Chondrocyte (in vitro differentiated cells): ENCODE data around the gene FRMD3. TPM values are rescaled to one million over a fixed set of nuclear protein-coding genes. Genes with fewer than 3 reads are reported as not detected.

ENCODE experiments used
- DNase-seq: peaks from one replicate; pipeline ENCODE4 v3.0.0; 2021; ENCODE audit warnings: mixed read lengths, low spot score
- H3K27ac Mint-ChIP-seq: one replicate; pipeline ENCODE4 v1.8.0; 2021; ENCODE audit warnings: mild to moderate bottlenecking, moderate library complexity, mixed read lengths; ENCODE audit not compliant: unreplicated experiment
- H3K27me3 Mint-ChIP-seq: 2 replicates; pipeline ENCODE4 v1.8.0; 2021; ENCODE audit warnings: low read depth, mixed read lengths
- H3K36me3 Mint-ChIP-seq: 2 replicates; pipeline ENCODE4 v1.8.0; 2021; ENCODE audit warnings: low read depth, mixed read lengths
- H3K4me1 Mint-ChIP-seq: 2 replicates; pipeline ENCODE4 v1.8.0; 2021; ENCODE audit warnings: low read depth, mild to moderate bottlenecking, mixed read lengths
- H3K4me3 Mint-ChIP-seq: one replicate; pipeline ENCODE4 v1.8.0; 2021; ENCODE audit warnings: mild to moderate bottlenecking, moderate library complexity, mixed read lengths; ENCODE audit not compliant: unreplicated experiment
- H3K9me3 Mint-ChIP-seq: 2 replicates; pipeline ENCODE4 v1.8.0; 2021; ENCODE audit warnings: low read depth, mixed read lengths
- total RNA-seq: library from RNA; stranded (reverse); gene quantifications from 3 replicates; pipeline ENCODE4 v1.2.1, GENCODE V29; 2021
- TF ChIP-seq, protein P1 (sequence below): fragments of 200-600 bp; sonication (generic); IDR thresholded peaks from 2 replicates; pipeline ENCODE4 v1.5.0; 2021; ENCODE audit warnings: antibody characterized with exemption, mild to moderate bottlenecking, moderate library complexity

The FRMD3 gene
- total RNA-seq, 1 donor from 2014 or later, result 1.1 TPM

DNA sequence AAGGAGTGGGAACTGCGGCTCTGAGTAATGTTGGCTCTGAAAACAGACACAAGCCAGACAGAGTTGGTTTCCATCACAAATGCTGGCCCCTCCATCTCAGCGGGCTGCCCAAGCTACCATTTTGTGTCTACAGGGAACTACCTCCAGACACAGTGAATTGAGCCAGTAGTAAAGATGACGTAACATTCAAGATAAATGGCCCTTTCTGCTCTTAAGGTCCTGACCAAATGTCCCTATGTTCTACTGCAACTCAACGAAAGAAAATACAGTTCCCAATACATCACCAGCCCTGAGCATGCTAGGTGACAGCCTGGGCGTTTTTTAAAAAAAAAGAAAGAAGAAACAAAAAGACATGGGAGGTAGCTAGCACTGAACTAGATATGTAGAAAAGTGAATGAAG lies 247.5 kb downstream of the FRMD3 start:
- TF ChIP-seq, protein P1, sequence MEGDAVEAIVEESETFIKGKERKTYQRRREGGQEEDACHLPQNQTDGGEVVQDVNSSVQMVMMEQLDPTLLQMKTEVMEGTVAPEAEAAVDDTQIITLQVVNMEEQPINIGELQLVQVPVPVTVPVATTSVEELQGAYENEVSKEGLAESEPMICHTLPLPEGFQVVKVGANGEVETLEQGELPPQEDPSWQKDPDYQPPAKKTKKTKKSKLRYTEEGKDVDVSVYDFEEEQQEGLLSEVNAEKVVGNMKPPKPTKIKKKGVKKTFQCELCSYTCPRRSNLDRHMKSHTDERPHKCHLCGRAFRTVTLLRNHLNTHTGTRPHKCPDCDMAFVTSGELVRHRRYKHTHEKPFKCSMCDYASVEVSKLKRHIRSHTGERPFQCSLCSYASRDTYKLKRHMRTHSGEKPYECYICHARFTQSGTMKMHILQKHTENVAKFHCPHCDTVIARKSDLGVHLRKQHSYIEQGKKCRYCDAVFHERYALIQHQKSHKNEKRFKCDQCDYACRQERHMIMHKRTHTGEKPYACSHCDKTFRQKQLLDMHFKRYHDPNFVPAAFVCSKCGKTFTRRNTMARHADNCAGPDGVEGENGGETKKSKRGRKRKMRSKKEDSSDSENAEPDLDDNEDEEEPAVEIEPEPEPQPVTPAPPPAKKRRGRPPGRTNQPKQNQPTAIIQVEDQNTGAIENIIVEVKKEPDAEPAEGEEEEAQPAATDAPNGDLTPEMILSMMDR, result no peak
- Mint-ChIP-seq H3K27me3 (peaks cover 2% of the 10 kb centered on the region), H3K27ac (no peak overlapping the region), H3K4me1 (no peaks in the 10 kb centered on the region), H3K4me3 (no peak overlapping the region), H3K9me3 (no peaks in the 10 kb centered on the region), H3K36me3 (peaks cover 3% of the 10 kb centered on the region)
- DNase-seq, result no peak

DNA sequence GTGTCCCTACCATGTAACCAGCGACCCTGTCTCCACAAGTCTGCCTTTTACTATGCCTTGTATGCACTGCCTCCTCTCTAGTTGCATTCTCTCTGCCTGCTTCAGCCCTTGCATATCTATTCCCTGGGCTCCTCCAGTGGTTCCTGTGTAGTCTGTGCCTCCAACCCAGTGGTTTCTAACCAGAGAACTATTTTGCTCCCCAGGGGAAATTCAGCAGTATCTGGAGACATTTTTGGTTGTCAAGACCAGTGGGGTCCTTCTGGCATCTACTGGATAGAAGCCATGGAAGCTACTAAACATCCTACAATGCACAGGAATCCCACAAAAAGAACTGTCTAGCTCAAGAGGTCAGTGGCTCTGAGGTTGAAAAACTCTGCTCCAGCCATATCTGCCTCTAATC lies 251.2 kb downstream of the FRMD3 start:
- Mint-ChIP-seq H3K4me3 (no peak overlapping the region), H3K27ac (no peak overlapping the region), H3K9me3 (no peaks in the 10 kb centered on the region), H3K4me1 (peaks cover 4% of the 10 kb centered on the region), H3K36me3 (peaks cover 3% of the 10 kb centered on the region), H3K27me3 (peaks cover 2% of the 10 kb centered on the region)
- no peak for DNase-seq
- TF ChIP-seq, protein P1, result no peak

DNA sequence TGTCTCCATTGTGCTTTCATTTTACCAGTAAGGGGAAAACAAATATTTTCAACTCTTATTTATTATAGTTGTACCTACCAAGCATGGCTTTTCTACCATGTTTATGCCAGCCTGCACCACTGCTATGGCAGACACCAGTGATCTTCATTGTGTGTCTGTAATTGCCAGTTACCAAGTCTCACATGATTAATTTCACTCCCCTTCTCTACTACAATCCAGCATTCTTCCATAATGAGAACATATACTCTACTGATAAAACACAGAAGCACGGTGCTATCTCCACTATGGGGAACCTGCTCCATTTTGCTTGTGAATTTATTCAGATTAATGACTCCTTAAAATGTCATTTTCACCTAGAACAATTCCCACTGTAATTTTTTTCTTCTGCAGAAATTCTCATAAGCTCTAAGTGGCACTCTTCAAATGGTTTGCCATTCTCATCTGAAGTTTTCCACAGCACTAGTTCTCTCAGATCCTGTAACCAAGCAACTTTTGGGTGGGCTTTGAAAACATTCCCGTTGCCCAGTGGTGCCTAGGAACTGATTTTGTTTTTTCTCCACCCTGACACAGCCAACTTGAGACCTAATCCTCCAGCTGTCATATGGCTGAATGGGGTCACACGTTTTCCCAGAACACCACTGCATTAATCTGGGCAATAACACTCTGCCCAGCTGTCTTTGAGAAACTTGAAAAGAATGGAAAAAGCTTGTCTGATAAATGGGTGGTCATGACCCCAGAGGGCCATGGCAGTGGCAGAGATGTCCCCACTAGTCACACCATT lies 252.6 kb downstream of the FRMD3 start:
- Mint-ChIP-seq H3K27ac (no peak overlapping the region), H3K36me3 (peaks cover 3% of the 10 kb centered on the region), H3K9me3 (no peaks in the 10 kb centered on the region), H3K4me3 (no peak overlapping the region), H3K4me1 (peaks cover 18% of the 10 kb centered on the region), H3K27me3 (no peaks in the 10 kb centered on the region)
- DNase-seq, result no peak
- TF ChIP-seq, protein P1, result no peak

DNA sequence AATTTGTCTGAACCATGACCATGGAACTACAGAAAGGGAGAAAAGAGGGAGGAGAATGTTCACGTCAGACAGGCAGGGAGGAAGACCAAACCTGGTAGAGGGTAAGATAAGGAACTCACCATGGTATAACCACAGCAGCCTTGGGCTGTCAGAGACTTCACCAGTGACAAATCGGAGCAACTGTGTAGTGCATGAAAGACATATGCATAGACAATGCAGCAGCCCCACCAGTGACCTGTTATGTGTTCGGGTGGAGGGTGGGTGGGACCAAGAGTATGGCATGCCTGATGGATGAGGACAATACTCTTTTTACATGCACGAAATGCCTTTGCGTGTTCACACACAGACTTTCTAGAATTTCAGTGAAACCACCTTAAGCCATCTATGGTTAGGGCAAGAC lies 253.5 kb downstream of the FRMD3 start:
- no peak for DNase-seq
- Mint-ChIP-seq H3K9me3 (no peaks in the 10 kb centered on the region), H3K27ac (no peak overlapping the region), H3K4me3 (no peak overlapping the region), H3K4me1 (peaks cover 18% of the 10 kb centered on the region), H3K36me3 (peaks cover 3% of the 10 kb centered on the region), H3K27me3 (no peaks in the 10 kb centered on the region)
- TF ChIP-seq, protein P1, result no peak

DNA sequence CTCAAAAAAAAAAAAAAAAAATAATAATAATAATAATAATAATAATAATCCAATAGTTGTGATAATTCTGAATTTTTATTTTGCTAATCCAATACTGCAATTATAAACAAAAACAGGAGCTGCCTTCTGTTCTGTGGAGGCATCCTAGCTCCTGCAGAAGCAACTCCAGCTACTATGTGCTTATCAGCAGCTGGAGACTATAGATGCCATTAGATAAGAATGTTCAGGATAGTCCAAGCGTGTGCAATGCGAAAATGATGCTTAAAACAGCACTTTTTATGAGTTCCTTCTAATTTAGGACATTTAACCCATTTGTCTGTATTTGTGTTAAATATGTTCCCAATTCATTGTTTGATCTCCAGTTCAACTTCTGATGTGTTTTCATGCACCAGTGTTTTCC lies 254.7 kb downstream of the FRMD3 start:
- H3K4me3 Mint-ChIP-seq, result no peak overlapping the region
- DNase-seq, result no peak
- TF ChIP-seq, protein P1, result no peak
- no peaks in the 10 kb centered on the region for H3K27me3 Mint-ChIP-seq
- peaks cover 18% of the 10 kb centered on the region for H3K4me1 Mint-ChIP-seq
- H3K27ac Mint-ChIP-seq, result no peak overlapping the region
- H3K36me3 Mint-ChIP-seq, result peaks cover 3% of the 10 kb centered on the region
- no peaks in the 10 kb centered on the region for H3K9me3 Mint-ChIP-seq
